ENCODE data around the gene DLX1. TPM values are rescaled to one million over a fixed set of nuclear protein-coding genes. Genes with fewer than 3 reads are reported as not detected.
"Not testable (repeated sequence)": the region's sequence is repeated elsewhere in the genome, so short reads cannot be mapped to it uniquely, and the experiment has no call there.

Gene DLX1
- total and polyA plus RNA-seq, 4 donors: not detected

DNA sequence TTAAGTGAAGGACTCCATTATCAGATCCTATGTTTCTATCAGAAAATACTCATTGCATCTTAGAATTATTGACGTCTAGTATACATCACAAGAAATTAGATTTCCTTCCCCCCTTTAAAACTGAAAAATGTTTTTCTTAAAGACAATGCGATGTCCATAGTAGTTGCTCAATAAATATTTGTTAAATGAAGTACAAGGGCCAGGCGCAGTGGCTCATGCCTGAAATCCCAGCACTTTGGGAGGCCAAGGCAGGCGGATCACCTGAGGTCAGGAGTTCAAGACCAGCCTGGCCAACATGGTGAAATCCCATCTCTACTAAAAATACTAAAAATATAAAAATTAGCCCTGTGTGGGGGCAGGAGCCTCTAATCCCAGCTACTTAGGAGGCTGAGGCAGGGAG, 17.4 kb upstream of the DLX1 start:
- not testable (repeated sequence) for H3K4me1 ChIP-seq (ENCODE audit: control insufficient read depth in 4 of 4, insufficient read depth in 4 of 4, low read length in 3 of 4); DNase-seq (ENCODE audit: low spot score); H3K36me3 ChIP-seq (ENCODE audit: control insufficient read depth in 4 of 4, insufficient read depth in 3 of 4, low read depth in 1 of 4, low read length in 3 of 4); H3K9ac ChIP-seq (ENCODE audit: low read depth in 1 of 2, low read length in 2 of 2); H3K4me3 ChIP-seq (ENCODE audit: low read depth in 1 of 3, low read length in 3 of 3); H3K27me3 ChIP-seq (ENCODE audit: control insufficient read depth in 4 of 4, insufficient read depth in 4 of 4, low read length in 3 of 4); H3K9me3 ChIP-seq (ENCODE audit: control insufficient read depth in 4 of 4, low read length in 3 of 4); H3K27ac ChIP-seq (ENCODE audit: low read depth in 1 of 2, low read length in 2 of 2)
- WGBS: 97% methylated on average over 4 of the region's 4 CpGs

DNA sequence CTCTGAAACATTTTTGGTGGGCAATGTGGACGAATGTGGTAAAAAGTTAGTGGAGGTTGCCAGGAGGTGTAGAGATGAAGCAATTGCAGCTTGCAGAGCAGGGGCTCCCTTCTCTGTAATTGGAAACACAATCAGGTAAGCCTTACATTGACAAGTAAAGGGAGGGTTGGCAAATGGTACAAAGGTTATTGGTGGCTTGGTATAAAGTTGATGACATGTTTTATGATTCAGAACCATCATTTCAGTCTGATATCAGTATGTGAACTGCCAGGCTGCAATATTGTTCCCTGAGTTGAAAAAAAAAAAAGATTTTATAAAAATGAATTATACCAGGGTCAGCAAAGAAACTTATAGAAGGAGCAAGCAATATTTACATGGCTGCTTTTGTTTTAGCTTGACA, 14.4 kb upstream of the DLX1 start:
- no peak overlapping the region for H3K27ac ChIP-seq (ENCODE audit: low read depth in 1 of 2, low read length in 2 of 2)
- H3K36me3 ChIP-seq (ENCODE audit: control insufficient read depth in 4 of 4, insufficient read depth in 3 of 4, low read depth in 1 of 4, low read length in 3 of 4): no peaks in the 10 kb centered on the region
- no peaks in the 10 kb centered on the region for H3K9me3 ChIP-seq (ENCODE audit: control insufficient read depth in 4 of 4, low read length in 3 of 4)
- 91% methylated on average over 1 of the region's 1 CpG for WGBS
- peaks cover 0 to 7% (median 0%) of the 10 kb centered on the region in 4 donors for H3K27me3 ChIP-seq (ENCODE audit: control insufficient read depth in 4 of 4, insufficient read depth in 4 of 4, low read length in 3 of 4)
- peaks cover 0 to 8% (median 5%) of the 10 kb centered on the region in 4 donors for H3K4me1 ChIP-seq (ENCODE audit: control insufficient read depth in 4 of 4, insufficient read depth in 4 of 4, low read length in 3 of 4)
- H3K9ac ChIP-seq (ENCODE audit: low read depth in 1 of 2, low read length in 2 of 2): no peak overlapping the region
- no peak for DNase-seq (ENCODE audit: low spot score)
- no peak for TF ChIP-seq CTCF (IDR thresholded peaks at IDR 0.05; ENCODE audit: low read depth, low read length, missing input control)
- no peak for TF ChIP-seq MAX (IDR thresholded peaks at IDR 0.05)
- no peak for TF ChIP-seq REST (IDR thresholded peaks at IDR 0.05)
- TF ChIP-seq, protein P1, sequence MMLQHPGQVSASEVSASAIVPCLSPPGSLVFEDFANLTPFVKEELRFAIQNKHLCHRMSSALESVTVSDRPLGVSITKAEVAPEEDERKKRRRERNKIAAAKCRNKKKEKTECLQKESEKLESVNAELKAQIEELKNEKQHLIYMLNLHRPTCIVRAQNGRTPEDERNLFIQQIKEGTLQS (IDR thresholded peaks at IDR 0.05): no peak
- TF ChIP-seq GABPA (IDR thresholded peaks at IDR 0.05 in 1 of 2, conservative IDR thresholded peaks at IDR 0.05 in 1 of 2): no peak
- no peak for TF ChIP-seq FOXA1 (IDR thresholded peaks at IDR 0.05)
- H3K4me3 ChIP-seq (ENCODE audit: low read depth in 1 of 3, low read length in 3 of 3): no peak overlapping the region

DNA sequence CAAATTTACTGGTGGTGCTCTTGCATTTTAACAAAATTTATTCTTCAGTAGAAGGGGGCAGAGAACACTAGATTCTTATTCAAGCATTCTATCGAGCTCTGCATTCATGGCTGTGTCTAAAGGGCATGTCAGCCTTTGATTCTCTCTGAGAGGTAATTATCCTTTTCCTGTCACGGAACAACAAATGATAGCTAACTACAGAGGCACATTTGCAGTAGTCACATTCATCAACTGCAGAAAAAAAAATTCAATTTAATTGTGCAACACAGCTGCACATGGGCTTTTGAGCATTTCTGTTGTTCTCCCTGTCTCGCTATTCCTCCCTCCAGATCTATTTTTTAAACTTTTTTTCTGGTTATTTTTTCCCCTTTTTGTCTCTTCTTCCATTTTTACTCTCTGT, 13.0 kb upstream of the DLX1 start:
- WGBS: 94% methylated on average over 3 of the region's 3 CpGs
- no peaks in the 10 kb centered on the region for H3K9me3 ChIP-seq (ENCODE audit: control insufficient read depth in 4 of 4, low read length in 3 of 4)
- TF ChIP-seq, protein P2, sequence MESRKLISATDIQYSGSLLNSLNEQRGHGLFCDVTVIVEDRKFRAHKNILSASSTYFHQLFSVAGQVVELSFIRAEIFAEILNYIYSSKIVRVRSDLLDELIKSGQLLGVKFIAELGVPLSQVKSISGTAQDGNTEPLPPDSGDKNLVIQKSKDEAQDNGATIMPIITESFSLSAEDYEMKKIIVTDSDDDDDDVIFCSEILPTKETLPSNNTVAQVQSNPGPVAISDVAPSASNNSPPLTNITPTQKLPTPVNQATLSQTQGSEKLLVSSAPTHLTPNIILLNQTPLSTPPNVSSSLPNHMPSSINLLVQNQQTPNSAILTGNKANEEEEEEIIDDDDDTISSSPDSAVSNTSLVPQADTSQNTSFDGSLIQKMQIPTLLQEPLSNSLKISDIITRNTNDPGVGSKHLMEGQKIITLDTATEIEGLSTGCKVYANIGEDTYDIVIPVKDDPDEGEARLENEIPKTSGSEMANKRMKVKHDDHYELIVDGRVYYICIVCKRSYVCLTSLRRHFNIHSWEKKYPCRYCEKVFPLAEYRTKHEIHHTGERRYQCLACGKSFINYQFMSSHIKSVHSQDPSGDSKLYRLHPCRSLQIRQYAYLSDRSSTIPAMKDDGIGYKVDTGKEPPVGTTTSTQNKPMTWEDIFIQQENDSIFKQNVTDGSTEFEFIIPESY (IDR thresholded peaks at IDR 0.05): no peak
- TF ChIP-seq REST (IDR thresholded peaks at IDR 0.05) (no peak), YY1 (IDR thresholded peaks at IDR 0.05) (no peak), CTCF (IDR thresholded peaks at IDR 0.05; ENCODE audit: low read depth, low read length, missing input control) (no peak), JUND (IDR thresholded peaks at IDR 0.05) (no peak), SP1 (IDR thresholded peaks at IDR 0.05) (no peak), EGR1 (IDR thresholded peaks at IDR 0.05; ENCODE audit: low read depth in 2 of 2) (no peak)
- TF ChIP-seq, protein P1 (IDR thresholded peaks at IDR 0.05): no peak
- peaks cover 0 to 8% (median 5%) of the 10 kb centered on the region in 4 donors for H3K4me1 ChIP-seq (ENCODE audit: control insufficient read depth in 4 of 4, insufficient read depth in 4 of 4, low read length in 3 of 4)
- H3K36me3 ChIP-seq (ENCODE audit: control insufficient read depth in 4 of 4, insufficient read depth in 3 of 4, low read depth in 1 of 4, low read length in 3 of 4): no peaks in the 10 kb centered on the region
- no peak overlapping the region for H3K9ac ChIP-seq (ENCODE audit: low read depth in 1 of 2, low read length in 2 of 2)
- no peak overlapping the region for H3K27ac ChIP-seq (ENCODE audit: low read depth in 1 of 2, low read length in 2 of 2)
- peaks cover 0 to 14% (median 3%) of the 10 kb centered on the region in 4 donors for H3K27me3 ChIP-seq (ENCODE audit: control insufficient read depth in 4 of 4, insufficient read depth in 4 of 4, low read length in 3 of 4)
- H3K4me3 ChIP-seq (ENCODE audit: low read depth in 1 of 3, low read length in 3 of 3): no peak overlapping the region
- DNase-seq (ENCODE audit: low spot score): no peak
